ENCODE measurements around the gene ELFN1. TPM values are rescaled to one million over a fixed set of nuclear protein-coding genes. Genes with fewer than 3 reads are reported as not detected.

Gene ELFN1
- total RNA-seq, 2 donors from 2014 or later = 0.33 to 1.3 TPM

- peaks cover 0 to 9% (median 0%) of the 10 kb centered on the region in 3 donors for H3K9me3 ChIP-seq
- no peak for DNase-seq
Observed at GRCh38 chr7:1777122-1777521, 107.0 kb downstream of the ELFN1 start.

GRCh38 chr7:1779445-1779844, 109.4 kb downstream of the ELFN1 start:
- no peaks in the 10 kb centered on the region for H3K36me3 ChIP-seq (replicated peaks in 1 of 2; ENCODE audit: insufficient read depth in 1 of 2, low read depth in 2 of 2)
- no peaks in the 10 kb centered on the region for H3K27me3 ChIP-seq
- WGBS, 2 donors = 76% methylated on average over 14 of the region's 14 CpGs
- peaks cover 0 to 9% (median 0%) of the 10 kb centered on the region in 3 donors for H3K9me3 ChIP-seq
- H3K27ac ChIP-seq = no peak overlapping the region
- H3K4me1 ChIP-seq = no peaks in the 10 kb centered on the region
- no peak overlapping the region for H3K4me3 ChIP-seq
- ATAC-seq (no peak), DNase-seq (no peak)
- TF ChIP-seq CTCF (IDR thresholded peaks at IDR 0.05) = no peak
- TF ChIP-seq POLR2A (IDR thresholded peaks at IDR 0.05) = no peak
- intact Hi-C loops (cut with DNase I) = no loop called here

More at GRCh38 chr7:1777122-1777521, 107.0 kb downstream of the ELFN1 start:
- intact Hi-C loops (cut with DNase I) = no loop called here
- ATAC-seq = no peak
- WGBS, 2 donors = 69 to 73% methylated on average over 6 of the region's 6 CpGs
- no peak overlapping the region for H3K27ac ChIP-seq
- TF ChIP-seq POLR2A (IDR thresholded peaks at IDR 0.05) = no peak
- TF ChIP-seq CTCF (IDR thresholded peaks at IDR 0.05) = no peak
- H3K4me1 ChIP-seq = no peaks in the 10 kb centered on the region
- H3K27me3 ChIP-seq = no peaks in the 10 kb centered on the region
- no peak overlapping the region for H3K4me3 ChIP-seq
- no peaks in the 10 kb centered on the region for H3K36me3 ChIP-seq (replicated peaks in 1 of 2; ENCODE audit: insufficient read depth in 1 of 2, low read depth in 2 of 2)

- no peak for DNase-seq
- Histone ChIP-seq H3K27me3 (no peaks in the 10 kb centered on the region), H3K4me3 (no peak overlapping the region), H3K9me3 (peaks cover 0 to 7% (median 0%) of the 10 kb centered on the region in 3 donors), H3K36me3 (replicated peaks in 1 of 2; ENCODE audit: insufficient read depth in 1 of 2, low read depth in 2 of 2) (no peaks in the 10 kb centered on the region), H3K4me1 (no peaks in the 10 kb centered on the region), H3K27ac (no peak overlapping the region)
- intact Hi-C loops (cut with DNase I) = no loop called here
- no peak for ATAC-seq
- TF ChIP-seq POLR2A (IDR thresholded peaks at IDR 0.05) (no peak), CTCF (IDR thresholded peaks at IDR 0.05) (no peak)
- 75 to 87% methylated on average over 12 of the region's 12 CpGs for WGBS, 2 donors
Observed at GRCh38 chr7:1781369-1781768, 111.3 kb downstream of the ELFN1 start.

GRCh38 chr7:1785839-1786238, 115.8 kb downstream of the ELFN1 start:
- DNase-seq (no peak), ATAC-seq (no peak)
- H3K36me3 ChIP-seq (replicated peaks in 1 of 2; ENCODE audit: insufficient read depth in 1 of 2, low read depth in 2 of 2) = no peaks in the 10 kb centered on the region
- TF ChIP-seq CTCF (IDR thresholded peaks at IDR 0.05) = no peak
- no peak for TF ChIP-seq POLR2A (IDR thresholded peaks at IDR 0.05)
- H3K27me3 ChIP-seq = no peaks in the 10 kb centered on the region
- H3K4me3 ChIP-seq = no peak overlapping the region
- intact Hi-C loops (cut with DNase I) = no loop called here
- H3K27ac ChIP-seq = no peak overlapping the region
- H3K4me1 ChIP-seq = no peaks in the 10 kb centered on the region
- WGBS, 2 donors = 81 to 91% methylated on average over 3 of the region's 3 CpGs
- peaks cover 0 to 7% (median 0%) of the 10 kb centered on the region in 3 donors for H3K9me3 ChIP-seq

GRCh38 chr7:1787241-1787640, 117.2 kb downstream of the ELFN1 start:
- H3K9me3 ChIP-seq = peaks cover 0 to 7% (median 0%) of the 10 kb centered on the region in 3 donors
- no peak overlapping the region for H3K4me3 ChIP-seq
- H3K36me3 ChIP-seq (replicated peaks in 1 of 2; ENCODE audit: insufficient read depth in 1 of 2, low read depth in 2 of 2) = no peaks in the 10 kb centered on the region
- no peaks in the 10 kb centered on the region for H3K4me1 ChIP-seq
- no peaks in the 10 kb centered on the region for H3K27me3 ChIP-seq
- ATAC-seq = no peak
- TF ChIP-seq CTCF (IDR thresholded peaks at IDR 0.05) (no peak), POLR2A (IDR thresholded peaks at IDR 0.05) (no peak)
- intact Hi-C loops (cut with DNase I) = no loop called here
- WGBS, 2 donors = 69 to 73% methylated on average over 8 to 9 of the region's 9 CpGs
- no peak for DNase-seq
- no peak overlapping the region for H3K27ac ChIP-seq

Measured in body of pancreas (tissue), 4 donors.